Measurements from ENCODE around the gene TRMO. TPM values are rescaled to one million over a fixed set of nuclear protein-coding genes. Genes with fewer than 3 reads are reported as not detected.
A peak's percentile ranks its signal among the peaks of the same experiment; 100 is the strongest.

TRMO gene, protein sequence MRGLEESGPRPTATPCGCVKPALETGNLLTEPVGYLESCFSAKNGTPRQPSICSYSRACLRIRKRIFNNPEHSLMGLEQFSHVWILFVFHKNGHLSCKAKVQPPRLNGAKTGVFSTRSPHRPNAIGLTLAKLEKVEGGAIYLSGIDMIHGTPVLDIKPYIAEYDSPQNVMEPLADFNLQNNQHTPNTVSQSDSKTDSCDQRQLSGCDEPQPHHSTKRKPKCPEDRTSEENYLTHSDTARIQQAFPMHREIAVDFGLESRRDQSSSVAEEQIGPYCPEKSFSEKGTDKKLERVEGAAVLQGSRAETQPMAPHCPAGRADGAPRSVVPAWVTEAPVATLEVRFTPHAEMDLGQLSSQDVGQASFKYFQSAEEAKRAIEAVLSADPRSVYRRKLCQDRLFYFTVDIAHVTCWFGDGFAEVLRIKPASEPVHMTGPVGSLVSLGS
- 10 to 100 TPM; 19.1 to 19.2 TPM for total RNA-seq
- polyA plus RNA-seq = 19.6 TPM

DNA sequence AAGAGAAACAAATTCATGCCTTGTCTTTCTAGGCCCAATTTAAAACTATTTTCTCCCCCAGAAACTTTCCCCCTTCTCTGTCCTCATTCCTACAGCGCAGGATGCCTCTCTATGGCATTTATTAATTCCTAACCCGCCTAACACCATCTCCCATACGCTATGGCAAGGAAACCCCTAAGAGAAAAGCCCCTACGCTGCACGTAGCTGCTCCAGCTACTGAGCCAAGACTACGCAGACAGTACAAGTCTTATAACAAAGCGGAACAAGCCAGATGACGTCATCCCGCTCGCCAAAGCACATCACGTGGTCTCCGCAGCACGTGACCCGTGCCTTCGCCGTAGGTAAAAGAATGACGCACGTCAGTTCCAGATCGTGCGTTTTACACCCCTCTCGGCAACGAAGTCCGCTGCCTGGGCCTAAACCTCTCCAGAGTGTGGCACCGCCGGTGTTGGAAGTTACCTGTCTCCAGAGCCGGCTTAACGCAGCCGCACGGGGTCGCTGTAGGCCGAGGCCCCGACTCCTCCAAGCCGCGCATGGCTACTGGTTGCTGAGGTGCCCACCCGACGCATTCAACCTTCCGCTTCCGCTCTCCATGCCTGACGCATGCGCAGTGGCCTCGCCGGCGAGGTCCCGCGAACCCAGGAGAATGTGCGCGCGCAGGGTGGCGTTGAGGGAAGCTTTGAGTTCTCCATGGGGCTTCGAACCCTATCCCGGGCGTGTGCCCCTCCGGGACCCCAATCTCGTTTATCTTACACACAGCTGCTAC, at the start of gene TRMO:
TSS of gene TRMO (minus strand) at position 542 of the 766 bp plus-strand sequence. CDS start at position 535, 7 bp downstream.
- peak; percentile 97 to 99 (median 98) for DNase-seq
- Histone ChIP-seq H3K27ac (ENCODE audit: low read depth, low read length) (peak within 1 kb of the TSS; percentile 100), H3K9me3 (ENCODE audit: low read length) (no peaks in the 10 kb centered on the region), H3K4me3 (ENCODE audit: low read length) (peak within 1 kb of the TSS; percentile 92), H3K36me3 (ENCODE audit: insufficient read depth, low read length) (no peaks in the 10 kb centered on the region), H3K27me3 (ENCODE audit: insufficient read depth, low read length, poor library complexity, severe bottlenecking) (no peaks in the 10 kb centered on the region), H3K4me1 (ENCODE audit: insufficient read depth, low read length) (peaks cover 47% of the 10 kb centered on the region)
- Mint-ChIP-seq H3K4me3 (peak within 1 kb of the TSS; percentile 87 to 96 (median 90)), H3K4me1 (peaks cover 48 to 59% (median 49%) of the 10 kb centered on the region in 3 donors), H3K27me3 (peaks cover 0 to 9% of the 10 kb centered on the region in 2 donors), H3K36me3 (peaks cover 3 to 19% (median 4%) of the 10 kb centered on the region in 3 donors), H3K9me3 (peaks cover 0 to 3% (median 0%) of the 10 kb centered on the region in 5 donors), H3K27ac (peak within 1 kb of the TSS; percentile 98 to 100 (median 99))
- POLR2A ChIA-PET = interaction anchor here (0.5 to 4.5 kb wide), 22 partner anchors 8 to 342 kb away, joined by 3 to 74 read pairs (median 6); partner anchors contain the start of genes ANP32B, HEMGN, NANS and NCBP1
- CTCF ChIA-PET = interaction anchor here (0.7 to 8.0 kb wide), 29 partner anchors 8 to 340 kb away, joined by 3 to 109 read pairs (median 8); partner anchors contain the start of genes ANP32B, NANS, TBC1D2 and TRIM14

DNA sequence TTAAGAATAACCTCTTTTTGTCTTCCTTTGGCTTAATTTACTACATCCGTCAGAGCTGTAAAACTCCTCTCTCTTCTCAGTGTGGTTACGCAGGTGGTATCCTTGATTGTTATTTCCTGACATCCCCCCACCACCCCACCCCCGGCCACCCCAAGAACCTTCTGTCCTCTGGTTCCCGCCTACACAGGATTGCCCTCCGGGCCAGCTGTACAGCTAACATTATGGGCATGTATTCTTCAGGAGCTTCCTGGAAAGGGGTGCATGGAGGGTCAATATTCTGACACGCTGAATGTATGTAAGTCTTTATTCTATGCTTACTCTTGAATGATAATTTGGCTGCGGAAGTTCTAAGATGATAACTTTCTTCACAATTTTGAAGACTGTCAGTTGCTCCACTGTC, 47.9 kb upstream of the TRMO start:
- Mint-ChIP-seq H3K4me3 (no peak overlapping the region), H3K27me3 (peaks cover 17 to 26% of the 10 kb centered on the region in 2 donors), H3K9me3 (peaks cover 0 to 2% (median 0%) of the 10 kb centered on the region in 5 donors), H3K4me1 (no peaks in the 10 kb centered on the region), H3K36me3 (no peaks in the 10 kb centered on the region), H3K27ac (no peak overlapping the region)
- DNase-seq = peak in 1 of 5 donors; percentile 30
- no peak overlapping the region for H3K4me3 ChIP-seq (ENCODE audit: low read length)
- H3K9me3 ChIP-seq (ENCODE audit: low read length) = no peaks in the 10 kb centered on the region
- H3K4me1 ChIP-seq (ENCODE audit: insufficient read depth, low read length) = no peaks in the 10 kb centered on the region
- H3K27me3 ChIP-seq (ENCODE audit: insufficient read depth, low read length, poor library complexity, severe bottlenecking) = no peaks in the 10 kb centered on the region
- CTCF ChIA-PET = interaction anchor here (1.0 kb wide), 1 partner anchor 13 kb away, joined by 3 read pairs; the partner anchor contains the start of gene ANP32B
- H3K36me3 ChIP-seq (ENCODE audit: insufficient read depth, low read length) = no peaks in the 10 kb centered on the region
- POLR2A ChIA-PET = no interaction called here
- H3K27ac ChIP-seq (ENCODE audit: low read depth, low read length) = no peak overlapping the region

DNA sequence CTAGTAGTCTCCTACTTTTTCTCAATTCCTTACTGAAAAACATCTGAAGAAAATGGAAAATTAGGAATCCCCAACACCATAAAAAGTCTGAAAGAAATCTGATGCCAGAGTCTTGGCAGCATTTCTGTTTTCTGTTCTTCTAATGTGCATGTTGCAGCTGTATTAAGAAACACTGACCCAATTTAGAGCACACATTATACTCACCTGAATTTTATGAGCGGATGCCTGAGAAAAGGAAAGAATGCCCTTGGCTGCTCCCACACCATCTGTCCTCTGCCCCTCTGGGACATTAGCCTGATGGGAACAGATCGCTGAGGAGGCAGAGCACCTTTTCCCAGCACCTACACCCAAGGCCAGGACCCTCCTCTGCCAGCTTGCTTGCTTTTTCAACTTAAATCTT, 46.7 kb upstream of the TRMO start:
- no peaks in the 10 kb centered on the region for H3K9me3 ChIP-seq (ENCODE audit: low read length)
- ChIA-PET CTCF (interaction anchor here (2.4 kb wide), 1 partner anchor 14 kb away, joined by 7 read pairs; the partner anchor contains the start of gene ANP32B), POLR2A (no interaction called here)
- Mint-ChIP-seq H3K4me1 (no peaks in the 10 kb centered on the region), H3K36me3 (no peaks in the 10 kb centered on the region), H3K27ac (peak overlapping the region in 1 of 8 donors; percentile 23), H3K9me3 (peaks cover 0 to 2% (median 0%) of the 10 kb centered on the region in 5 donors), H3K27me3 (peaks cover 17 to 29% of the 10 kb centered on the region in 2 donors), H3K4me3 (no peak overlapping the region)
- H3K36me3 ChIP-seq (ENCODE audit: insufficient read depth, low read length) = no peaks in the 10 kb centered on the region
- no peaks in the 10 kb centered on the region for H3K27me3 ChIP-seq (ENCODE audit: insufficient read depth, low read length, poor library complexity, severe bottlenecking)
- no peak for DNase-seq
- H3K4me3 ChIP-seq (ENCODE audit: low read length) = no peak overlapping the region
- H3K4me1 ChIP-seq (ENCODE audit: insufficient read depth, low read length) = no peaks in the 10 kb centered on the region
- no peak overlapping the region for H3K27ac ChIP-seq (ENCODE audit: low read depth, low read length)

DNA sequence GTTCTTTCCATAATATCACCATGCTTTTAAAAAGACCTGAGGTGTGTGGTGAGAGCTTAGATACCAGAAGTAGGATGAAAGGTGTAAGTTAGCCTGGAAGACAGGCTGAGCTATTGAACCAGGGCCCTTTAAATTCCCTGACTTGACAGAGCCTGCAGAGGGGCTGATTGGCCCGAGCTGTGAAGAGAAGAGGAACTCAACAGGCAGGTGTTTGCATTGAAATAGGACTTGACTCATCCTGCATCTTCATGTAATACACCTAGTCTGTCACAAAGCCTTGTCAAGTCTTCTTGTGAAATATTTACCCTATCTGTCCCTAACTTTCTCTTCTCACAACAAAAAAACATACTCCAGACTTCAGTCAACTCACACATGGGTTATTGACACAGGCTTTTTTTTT, 44.2 kb upstream of the TRMO start:
- Mint-ChIP-seq H3K36me3 (no peaks in the 10 kb centered on the region), H3K4me1 (no peaks in the 10 kb centered on the region), H3K4me3 (no peak overlapping the region), H3K9me3 (no peaks in the 10 kb centered on the region), H3K27ac (no peak overlapping the region), H3K27me3 (peaks cover 15 to 20% of the 10 kb centered on the region in 2 donors)
- Histone ChIP-seq H3K36me3 (ENCODE audit: insufficient read depth, low read length) (no peaks in the 10 kb centered on the region), H3K9me3 (ENCODE audit: low read length) (no peaks in the 10 kb centered on the region), H3K4me1 (ENCODE audit: insufficient read depth, low read length) (no peaks in the 10 kb centered on the region), H3K27me3 (ENCODE audit: insufficient read depth, low read length, poor library complexity, severe bottlenecking) (no peaks in the 10 kb centered on the region), H3K27ac (ENCODE audit: low read depth, low read length) (no peak overlapping the region), H3K4me3 (ENCODE audit: low read length) (no peak overlapping the region)
- ChIA-PET POLR2A (interaction anchor here (0.7 kb wide), 1 partner anchor 37 kb away, joined by 11 read pairs; no protein-coding TSS in a partner anchor), CTCF (interaction anchor here (0.8 kb wide), 1 partner anchor 10 kb away, joined by 3 read pairs; no protein-coding TSS in a partner anchor)
- no peak for DNase-seq

DNA sequence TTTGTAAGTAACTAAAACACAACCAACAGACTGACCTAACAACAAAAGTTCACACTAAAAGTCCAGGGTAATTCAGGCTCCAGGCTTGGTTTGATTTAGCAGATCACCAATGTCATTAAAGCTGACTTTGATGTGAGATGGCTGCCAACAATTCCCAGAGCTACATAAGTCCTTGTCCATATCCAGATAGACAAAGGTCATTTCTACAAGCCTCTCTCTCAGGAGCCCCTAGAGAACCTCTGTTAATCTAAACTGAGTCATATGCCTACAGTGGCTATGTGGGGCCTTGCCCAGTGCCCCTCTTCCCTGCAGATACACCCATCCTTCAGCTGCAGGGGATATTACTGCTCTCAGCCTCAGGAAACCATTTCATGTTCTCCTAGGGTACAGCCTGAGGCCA, 42.6 kb upstream of the TRMO start:
- POLR2A ChIA-PET = no interaction called here
- no peaks in the 10 kb centered on the region for H3K27me3 ChIP-seq (ENCODE audit: insufficient read depth, low read length, poor library complexity, severe bottlenecking)
- no peaks in the 10 kb centered on the region for H3K36me3 ChIP-seq (ENCODE audit: insufficient read depth, low read length)
- Mint-ChIP-seq H3K9me3 (no peaks in the 10 kb centered on the region), H3K4me3 (no peak overlapping the region), H3K27ac (no peak overlapping the region), H3K27me3 (peaks cover 3 to 13% of the 10 kb centered on the region in 2 donors), H3K36me3 (no peaks in the 10 kb centered on the region), H3K4me1 (no peaks in the 10 kb centered on the region)
- H3K27ac ChIP-seq (ENCODE audit: low read depth, low read length) = no peak overlapping the region
- H3K4me1 ChIP-seq (ENCODE audit: insufficient read depth, low read length) = no peaks in the 10 kb centered on the region
- no peak overlapping the region for H3K4me3 ChIP-seq (ENCODE audit: low read length)
- CTCF ChIA-PET = no interaction called here
- no peaks in the 10 kb centered on the region for H3K9me3 ChIP-seq (ENCODE audit: low read length)
- no peak for DNase-seq

DNA sequence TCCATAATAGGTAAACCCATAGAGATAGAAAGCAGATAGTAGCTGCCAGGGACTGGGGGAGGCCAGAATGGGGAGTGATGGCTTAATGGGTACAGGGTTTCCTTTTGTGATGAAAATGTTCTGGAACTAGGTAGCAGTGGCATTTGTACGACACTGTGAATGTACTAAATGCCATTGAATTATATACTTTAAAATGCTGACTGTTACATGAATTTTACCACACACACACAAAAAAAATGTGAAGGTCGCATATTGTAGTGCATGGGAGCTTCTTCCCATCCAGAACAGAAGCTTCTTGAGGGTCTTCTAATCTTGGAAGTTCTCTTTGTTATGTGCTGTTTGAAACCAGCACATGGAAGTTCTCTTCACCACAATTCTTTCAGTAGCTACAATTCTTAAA, 40.9 kb upstream of the TRMO start:
- H3K27me3 ChIP-seq (ENCODE audit: insufficient read depth, low read length, poor library complexity, severe bottlenecking) = no peaks in the 10 kb centered on the region
- H3K4me3 ChIP-seq (ENCODE audit: low read length) = no peak overlapping the region
- ChIA-PET CTCF (interaction anchor here (0.6 to 1.1 kb wide), 2 partner anchors 39 to 40 kb away, joined by 3 to 4 read pairs; partner anchors contain the start of gene TRMO), POLR2A (no interaction called here)
- peaks cover 1 to 13% of the 10 kb centered on the region in 2 donors for H3K27me3 Mint-ChIP-seq
- no peak overlapping the region for H3K27ac ChIP-seq (ENCODE audit: low read depth, low read length)
- no peaks in the 10 kb centered on the region for H3K9me3 Mint-ChIP-seq
- H3K36me3 ChIP-seq (ENCODE audit: insufficient read depth, low read length) = no peaks in the 10 kb centered on the region
- H3K27ac Mint-ChIP-seq = no peak overlapping the region
- H3K36me3 Mint-ChIP-seq = no peaks in the 10 kb centered on the region
- no peaks in the 10 kb centered on the region for H3K9me3 ChIP-seq (ENCODE audit: low read length)
- H3K4me1 ChIP-seq (ENCODE audit: insufficient read depth, low read length) = no peaks in the 10 kb centered on the region
- H3K4me3 Mint-ChIP-seq = no peak overlapping the region
- no peaks in the 10 kb centered on the region for H3K4me1 Mint-ChIP-seq
- no peak for DNase-seq

DNA sequence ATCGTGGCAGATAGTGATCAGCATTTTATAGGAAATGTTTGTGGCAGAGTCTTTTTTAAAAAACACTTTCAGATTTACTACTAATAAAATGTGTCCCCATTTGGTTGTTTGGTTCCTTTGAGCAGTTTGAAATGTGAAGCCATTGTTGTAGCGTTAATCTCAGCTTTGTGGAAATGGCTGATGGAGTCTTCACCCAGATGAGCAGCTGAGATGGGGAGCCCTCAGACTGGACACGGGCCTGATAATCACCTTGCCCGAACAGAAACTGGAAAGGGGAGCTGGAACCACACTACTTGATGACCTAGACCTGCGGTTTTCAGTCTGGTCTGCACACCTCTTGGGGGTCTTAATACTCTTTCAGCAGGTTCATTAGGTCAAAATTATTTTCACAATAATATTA, 40.3 kb upstream of the TRMO start:
- H3K9me3 Mint-ChIP-seq = no peaks in the 10 kb centered on the region
- H3K4me3 ChIP-seq (ENCODE audit: low read length) = no peak overlapping the region
- no peak for DNase-seq
- H3K27me3 Mint-ChIP-seq = peaks cover 1 to 13% of the 10 kb centered on the region in 2 donors
- H3K27me3 ChIP-seq (ENCODE audit: insufficient read depth, low read length, poor library complexity, severe bottlenecking) = no peaks in the 10 kb centered on the region
- CTCF ChIA-PET = interaction anchor here (1.1 kb wide), 1 partner anchor 39 kb away, joined by 4 read pairs; no protein-coding TSS in a partner anchor
- H3K4me1 Mint-ChIP-seq = no peaks in the 10 kb centered on the region
- H3K9me3 ChIP-seq (ENCODE audit: low read length) = no peaks in the 10 kb centered on the region
- no peaks in the 10 kb centered on the region for H3K36me3 ChIP-seq (ENCODE audit: insufficient read depth, low read length)
- H3K27ac ChIP-seq (ENCODE audit: low read depth, low read length) = peak overlapping the region; percentile 16
- H3K27ac Mint-ChIP-seq = no peak overlapping the region
- H3K4me3 Mint-ChIP-seq = no peak overlapping the region
- POLR2A ChIA-PET = no interaction called here
- H3K4me1 ChIP-seq (ENCODE audit: insufficient read depth, low read length) = no peaks in the 10 kb centered on the region
- no peaks in the 10 kb centered on the region for H3K36me3 Mint-ChIP-seq
